Measurements from ENCODE around the gene HSPA1L.

HSPA1L gene

DNA sequence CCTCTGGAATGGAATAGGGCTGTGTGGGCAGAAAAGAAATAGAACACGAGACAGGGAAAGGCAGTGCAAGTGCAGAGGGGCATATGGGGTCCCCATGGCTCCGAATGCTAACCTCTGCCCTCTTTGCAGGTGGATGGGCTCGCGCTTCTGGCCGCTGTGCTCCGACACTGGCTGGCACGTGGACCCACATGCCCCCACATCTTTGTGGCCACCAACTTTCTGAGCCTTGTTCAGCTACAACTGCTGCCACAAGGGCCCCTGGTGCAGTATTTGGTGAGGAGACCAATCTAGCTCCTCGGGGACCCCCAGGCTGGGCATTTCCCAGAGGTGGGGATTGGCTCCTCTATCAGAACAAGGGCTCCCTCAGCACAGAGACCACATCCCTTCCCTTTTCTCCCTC, 53.7 kb downstream of the HSPA1L start:
- Histone ChIP-seq H3K9me2 (replicated peaks; ENCODE audit: insufficient read depth, low read length) (no peaks in the 10 kb centered on the region), H3K27me3 (ENCODE audit: low read length) (no peaks in the 10 kb centered on the region), H3K36me3 (ENCODE audit: low read length) (peaks cover 8% of the 10 kb centered on the region; the same call in 1 of the 2 replicates), H3K79me2 (ENCODE audit: insufficient read depth, low read length) (no peaks in the 10 kb centered on the region), H3K9ac (ENCODE audit: low read length) (no peak overlapping the region), H2AFZ (ENCODE audit: low read depth, low read length, severe bottlenecking) (no peak overlapping the region), H3K4me3 (ENCODE audit: insufficient read depth, low read length, poor library complexity, severe bottlenecking) (no peak overlapping the region), H3K9me3 (ENCODE audit: insufficient read depth, low read length) (no peaks in the 10 kb centered on the region), H3K27ac (ENCODE audit: low read depth, low read length) (no peak overlapping the region), H3K4me2 (ENCODE audit: low read depth, low read length, poor library complexity, severe bottlenecking) (no peak overlapping the region), H4K20me1 (ENCODE audit: low read depth, low read length) (no peaks in the 10 kb centered on the region), H3F3A (ENCODE audit: insufficient read depth) (peaks cover 8% of the 10 kb centered on the region)
- TF ChIP-seq CTCF (IDR thresholded peaks at IDR 0.05; ENCODE audit: insufficient read depth, low read length, poor library complexity, severe bottlenecking), result no peak
- TF ChIP-seq EZH2phosphoT487 (conservative IDR thresholded peaks at IDR 0.05; ENCODE audit: low read length), result no peak

GRCh38 chr6:31760790-31761189, 54.3 kb downstream of the HSPA1L start:
- H4K20me1 ChIP-seq (ENCODE audit: low read depth, low read length), result no peaks in the 10 kb centered on the region
- no peak overlapping the region for H3K4me3 ChIP-seq (ENCODE audit: insufficient read depth, low read length, poor library complexity, severe bottlenecking)
- TF ChIP-seq CTCF (IDR thresholded peaks at IDR 0.05; ENCODE audit: insufficient read depth, low read length, poor library complexity, severe bottlenecking) (no peak), EZH2phosphoT487 (conservative IDR thresholded peaks at IDR 0.05; ENCODE audit: low read length) (no peak)
- H3K27ac ChIP-seq (ENCODE audit: low read depth, low read length), result no peak overlapping the region
- H3K9ac ChIP-seq (ENCODE audit: low read length), result no peak overlapping the region
- H3F3A ChIP-seq (ENCODE audit: insufficient read depth), result peaks cover 8% of the 10 kb centered on the region
- no peaks in the 10 kb centered on the region for H3K27me3 ChIP-seq (ENCODE audit: low read length)
- H3K4me2 ChIP-seq (ENCODE audit: low read depth, low read length, poor library complexity, severe bottlenecking), result no peak overlapping the region
- no peak overlapping the region for H2AFZ ChIP-seq (ENCODE audit: low read depth, low read length, severe bottlenecking)
- no peaks in the 10 kb centered on the region for H3K9me3 ChIP-seq (ENCODE audit: insufficient read depth, low read length)
- no peaks in the 10 kb centered on the region for H3K79me2 ChIP-seq (ENCODE audit: insufficient read depth, low read length)
- H3K36me3 ChIP-seq (ENCODE audit: low read length), result peaks cover 8% of the 10 kb centered on the region; the same call in 1 of the 2 replicates
- H3K9me2 ChIP-seq (replicated peaks; ENCODE audit: insufficient read depth, low read length), result no peaks in the 10 kb centered on the region
